ENCODE measurements around the gene PLAA. TPM values are rescaled to one million over a fixed set of nuclear protein-coding genes. Genes with fewer than 3 reads are reported as not detected.
A peak's percentile ranks its signal among the peaks of the same experiment; 100 is the strongest.

The PLAA gene
- total RNA-seq, 1 donor from 2014 or later: 34.7 TPM

DNA sequence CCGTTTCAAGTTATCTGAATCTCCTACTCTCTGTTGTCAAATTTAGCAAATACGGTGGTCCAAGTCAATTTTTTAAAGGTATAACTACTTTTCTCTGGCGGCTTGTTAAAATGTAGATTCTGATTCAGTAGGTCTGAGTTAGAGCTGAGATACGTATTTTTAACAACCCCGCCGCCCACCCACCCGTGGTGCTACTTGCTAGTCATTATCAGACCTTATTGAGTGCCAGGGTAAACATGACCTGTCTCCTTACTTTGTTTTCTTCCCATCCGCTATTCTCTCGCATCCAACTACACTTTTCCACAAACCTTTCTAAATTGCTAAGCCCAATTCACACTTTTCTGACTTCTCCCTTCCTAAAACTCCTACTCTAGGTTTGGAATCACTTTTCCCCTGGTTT lies 694 bp upstream of the PLAA start:
- TF ChIP-seq, protein P1, sequence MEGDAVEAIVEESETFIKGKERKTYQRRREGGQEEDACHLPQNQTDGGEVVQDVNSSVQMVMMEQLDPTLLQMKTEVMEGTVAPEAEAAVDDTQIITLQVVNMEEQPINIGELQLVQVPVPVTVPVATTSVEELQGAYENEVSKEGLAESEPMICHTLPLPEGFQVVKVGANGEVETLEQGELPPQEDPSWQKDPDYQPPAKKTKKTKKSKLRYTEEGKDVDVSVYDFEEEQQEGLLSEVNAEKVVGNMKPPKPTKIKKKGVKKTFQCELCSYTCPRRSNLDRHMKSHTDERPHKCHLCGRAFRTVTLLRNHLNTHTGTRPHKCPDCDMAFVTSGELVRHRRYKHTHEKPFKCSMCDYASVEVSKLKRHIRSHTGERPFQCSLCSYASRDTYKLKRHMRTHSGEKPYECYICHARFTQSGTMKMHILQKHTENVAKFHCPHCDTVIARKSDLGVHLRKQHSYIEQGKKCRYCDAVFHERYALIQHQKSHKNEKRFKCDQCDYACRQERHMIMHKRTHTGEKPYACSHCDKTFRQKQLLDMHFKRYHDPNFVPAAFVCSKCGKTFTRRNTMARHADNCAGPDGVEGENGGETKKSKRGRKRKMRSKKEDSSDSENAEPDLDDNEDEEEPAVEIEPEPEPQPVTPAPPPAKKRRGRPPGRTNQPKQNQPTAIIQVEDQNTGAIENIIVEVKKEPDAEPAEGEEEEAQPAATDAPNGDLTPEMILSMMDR (IDR thresholded peaks at IDR 0.05): no peak
- Mint-ChIP-seq H3K9me3 (ENCODE audit: low read depth) (no peaks in the 10 kb centered on the region), H3K4me1 (ENCODE audit: low read depth) (peaks cover 37% of the 10 kb centered on the region), H3K27ac (ENCODE audit: unreplicated experiment) (peak overlapping the region; percentile 100), H3K27me3 (ENCODE audit: low read depth) (no peaks in the 10 kb centered on the region), H3K4me3 (ENCODE audit: unreplicated experiment) (peak overlapping the region; percentile 97), H3K36me3 (ENCODE audit: low read depth) (no peaks in the 10 kb centered on the region)
- DNase-seq (ENCODE audit: low spot score): no peak

GRCh38 chr9:26945591-26945990 lies 1.5 kb downstream of the PLAA start:
- Mint-ChIP-seq H3K36me3 (ENCODE audit: low read depth) (no peaks in the 10 kb centered on the region), H3K27ac (ENCODE audit: unreplicated experiment) (peak overlapping the region; percentile 100), H3K4me1 (ENCODE audit: low read depth) (peaks cover 47% of the 10 kb centered on the region), H3K27me3 (ENCODE audit: low read depth) (no peaks in the 10 kb centered on the region), H3K4me3 (ENCODE audit: unreplicated experiment) (peak overlapping the region; percentile 97), H3K9me3 (ENCODE audit: low read depth) (no peaks in the 10 kb centered on the region)
- DNase-seq (ENCODE audit: low spot score): no peak
- TF ChIP-seq, protein P1 (IDR thresholded peaks at IDR 0.05): no peak

GRCh38 chr9:26940779-26941178 lies 6.3 kb downstream of the PLAA start:
- peaks cover 61% of the 10 kb centered on the region for H3K4me1 Mint-ChIP-seq (ENCODE audit: low read depth)

GRCh38 chr9:26939955-26940711 lies 6.9 kb downstream of the PLAA start:
- H3K27me3 Mint-ChIP-seq (ENCODE audit: low read depth): no peaks in the 10 kb centered on the region
- peaks cover 8% of the 10 kb centered on the region for H3K9me3 Mint-ChIP-seq (ENCODE audit: low read depth)
- peaks cover 59% of the 10 kb centered on the region for H3K4me1 Mint-ChIP-seq (ENCODE audit: low read depth)
- peaks cover 5% of the 10 kb centered on the region for H3K36me3 Mint-ChIP-seq (ENCODE audit: low read depth)
- no peak for DNase-seq (ENCODE audit: low spot score)
- TF ChIP-seq, protein P1 (IDR thresholded peaks at IDR 0.05): no peak
- peak overlapping the region; percentile 56 for H3K27ac Mint-ChIP-seq (ENCODE audit: unreplicated experiment)
- H3K4me3 Mint-ChIP-seq (ENCODE audit: unreplicated experiment): no peak overlapping the region

More at GRCh38 chr9:26940779-26941178, 6.3 kb downstream of the PLAA start:
- no peak for DNase-seq (ENCODE audit: low spot score)
- Mint-ChIP-seq H3K27me3 (ENCODE audit: low read depth) (no peaks in the 10 kb centered on the region), H3K27ac (ENCODE audit: unreplicated experiment) (no peak overlapping the region), H3K4me3 (ENCODE audit: unreplicated experiment) (no peak overlapping the region), H3K36me3 (ENCODE audit: low read depth) (peaks cover 5% of the 10 kb centered on the region), H3K9me3 (ENCODE audit: low read depth) (peaks cover 8% of the 10 kb centered on the region)
- TF ChIP-seq, protein P1 (IDR thresholded peaks at IDR 0.05): no peak

DNA sequence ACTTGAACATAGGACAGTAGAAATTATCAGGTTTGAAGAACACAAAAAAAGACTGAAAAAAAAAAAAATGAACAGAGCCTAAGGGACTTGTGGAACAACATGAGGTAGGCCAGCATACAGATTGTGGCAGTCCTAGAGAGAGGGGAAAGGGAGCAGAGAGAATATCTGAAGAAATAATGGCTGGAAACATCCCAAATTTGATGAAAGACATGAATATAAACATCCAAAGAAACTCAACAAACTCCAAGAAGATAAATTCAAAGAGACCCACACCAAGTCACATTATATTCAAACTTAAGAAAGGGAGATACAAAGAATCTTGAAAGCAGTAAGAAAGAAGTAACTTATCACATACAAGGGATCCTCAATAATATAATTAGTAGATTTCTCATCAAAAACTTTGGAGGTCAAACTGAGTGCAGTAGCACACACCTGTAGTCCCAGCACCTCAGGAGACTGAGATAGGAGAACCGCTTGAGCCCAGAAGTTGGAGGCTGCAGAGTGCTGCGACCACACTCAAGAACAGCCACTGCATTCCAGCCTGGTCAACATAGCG lies 9.1 kb downstream of the PLAA start:
- Mint-ChIP-seq H3K4me3 (ENCODE audit: unreplicated experiment) (no peak overlapping the region), H3K36me3 (ENCODE audit: low read depth) (peaks cover 5% of the 10 kb centered on the region), H3K27me3 (ENCODE audit: low read depth) (no peaks in the 10 kb centered on the region), H3K27ac (ENCODE audit: unreplicated experiment) (peak overlapping the region; percentile 30), H3K4me1 (ENCODE audit: low read depth) (peaks cover 42% of the 10 kb centered on the region), H3K9me3 (ENCODE audit: low read depth) (peaks cover 8% of the 10 kb centered on the region)
- TF ChIP-seq, protein P1 (IDR thresholded peaks at IDR 0.05): no peak
- DNase-seq (ENCODE audit: low spot score): no peak
